Subcutaneous adipose tissue (tissue), 4 donors: ENCODE measurements around the gene SCGB1D1. TPM values are rescaled to one million over a fixed set of nuclear protein-coding genes. Genes with fewer than 3 reads are reported as not detected.

Experiments
- total RNA-seq, 4 donors: library from RNA; depleted of rRNA; stranded (reverse); fragments of >200 nt; gene quantifications; one replicate each; pipeline ENCODE4 v1.1.0, GENCODE V29; 2016
- TF ChIP-seq, protein P1 (sequence below): fragments of 450-650 bp; IDR thresholded peaks from one replicate; pipeline ENCODE4 v1.5.1; 2016; ENCODE audit warnings: low read depth, mild to moderate bottlenecking, control low read depth, antibody characterized with exemption, moderate library complexity

Gene SCGB1D1
- total RNA-seq, 4 donors from 2014 or later = not detected

DNA sequence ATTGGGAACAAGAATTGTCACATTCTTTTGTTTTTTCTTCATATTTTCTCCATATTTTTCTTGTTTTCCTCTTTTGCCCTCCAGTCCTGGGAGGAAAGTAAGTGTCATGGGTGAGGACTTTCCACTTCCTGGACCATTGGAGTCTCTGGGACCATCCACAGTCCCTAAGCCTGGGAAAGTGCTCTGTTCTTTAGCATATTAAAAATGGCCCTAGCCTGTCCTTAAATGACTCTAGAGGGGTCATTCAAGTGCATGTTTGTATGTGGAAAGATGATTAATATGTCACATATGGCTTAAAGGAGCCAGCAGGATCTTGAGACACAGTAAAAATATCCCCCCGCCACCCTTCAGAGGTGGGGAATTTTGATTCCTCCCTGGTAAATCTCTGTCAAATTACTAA lies 20.1 kb upstream of the SCGB1D1 start:
- TF ChIP-seq, protein P1, sequence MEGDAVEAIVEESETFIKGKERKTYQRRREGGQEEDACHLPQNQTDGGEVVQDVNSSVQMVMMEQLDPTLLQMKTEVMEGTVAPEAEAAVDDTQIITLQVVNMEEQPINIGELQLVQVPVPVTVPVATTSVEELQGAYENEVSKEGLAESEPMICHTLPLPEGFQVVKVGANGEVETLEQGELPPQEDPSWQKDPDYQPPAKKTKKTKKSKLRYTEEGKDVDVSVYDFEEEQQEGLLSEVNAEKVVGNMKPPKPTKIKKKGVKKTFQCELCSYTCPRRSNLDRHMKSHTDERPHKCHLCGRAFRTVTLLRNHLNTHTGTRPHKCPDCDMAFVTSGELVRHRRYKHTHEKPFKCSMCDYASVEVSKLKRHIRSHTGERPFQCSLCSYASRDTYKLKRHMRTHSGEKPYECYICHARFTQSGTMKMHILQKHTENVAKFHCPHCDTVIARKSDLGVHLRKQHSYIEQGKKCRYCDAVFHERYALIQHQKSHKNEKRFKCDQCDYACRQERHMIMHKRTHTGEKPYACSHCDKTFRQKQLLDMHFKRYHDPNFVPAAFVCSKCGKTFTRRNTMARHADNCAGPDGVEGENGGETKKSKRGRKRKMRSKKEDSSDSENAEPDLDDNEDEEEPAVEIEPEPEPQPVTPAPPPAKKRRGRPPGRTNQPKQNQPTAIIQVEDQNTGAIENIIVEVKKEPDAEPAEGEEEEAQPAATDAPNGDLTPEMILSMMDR = no peak

DNA sequence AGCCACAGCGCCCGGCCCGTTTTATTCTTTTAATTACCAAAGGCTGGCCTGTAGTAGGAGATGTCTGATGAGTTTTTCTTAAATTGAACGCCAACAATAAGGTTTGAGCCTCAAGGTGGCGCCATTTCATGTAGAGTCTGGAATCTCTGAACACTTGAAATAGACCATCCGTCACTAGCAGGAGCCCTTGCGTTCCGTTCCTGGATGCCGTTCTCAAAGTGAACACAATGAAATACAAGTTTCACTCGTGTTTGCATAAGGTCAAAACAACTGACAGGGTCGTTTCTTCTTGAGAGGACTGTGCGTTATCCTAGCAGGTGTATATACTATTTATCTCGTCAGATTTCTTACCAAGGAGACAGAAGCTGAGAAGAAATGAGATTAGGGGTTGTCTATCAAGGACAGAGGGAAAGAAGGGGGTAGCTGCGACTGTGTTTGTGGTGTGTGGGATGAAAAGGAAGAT lies 18.7 kb upstream of the SCGB1D1 start:
- TF ChIP-seq, protein P1 = no peak

DNA sequence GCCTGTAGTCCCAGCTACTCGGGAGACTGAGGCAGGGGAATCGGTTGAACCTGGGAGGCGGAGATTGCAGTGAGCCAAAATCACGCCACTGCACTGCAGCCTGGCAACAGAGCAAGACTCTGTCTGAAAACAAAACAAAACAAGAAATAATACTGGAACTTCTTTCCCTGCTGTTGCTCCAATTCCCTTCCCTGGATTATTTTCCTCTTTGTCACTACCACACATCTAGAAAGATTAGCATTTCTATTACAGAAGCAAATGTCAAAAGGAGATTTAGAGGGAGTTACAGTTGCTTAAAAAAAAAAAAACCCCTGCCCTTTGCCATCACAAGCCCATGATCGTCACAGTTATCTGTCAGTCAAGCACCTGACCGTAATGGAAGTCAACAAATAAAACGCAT lies 17.7 kb upstream of the SCGB1D1 start:
- TF ChIP-seq, protein P1 = no peak

DNA sequence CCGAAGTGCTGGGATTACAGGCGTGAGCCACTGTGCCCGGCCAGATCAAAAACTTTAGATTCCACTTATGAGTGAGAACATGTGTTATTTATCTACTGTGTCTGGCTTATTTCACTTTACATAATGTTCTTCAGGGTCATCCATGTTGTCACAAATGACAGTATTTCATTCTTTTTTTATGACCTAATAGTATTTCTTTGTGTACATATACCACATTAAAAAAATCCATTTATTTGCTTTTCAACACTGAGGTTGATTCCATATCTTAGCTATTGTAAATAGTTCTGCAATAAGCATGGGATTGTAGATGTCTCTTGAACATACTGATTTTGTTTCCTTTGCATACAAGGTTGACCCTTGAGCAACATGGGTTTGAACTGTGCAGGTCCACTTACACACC lies 13.2 kb upstream of the SCGB1D1 start:
- TF ChIP-seq, protein P1 = no peak

DNA sequence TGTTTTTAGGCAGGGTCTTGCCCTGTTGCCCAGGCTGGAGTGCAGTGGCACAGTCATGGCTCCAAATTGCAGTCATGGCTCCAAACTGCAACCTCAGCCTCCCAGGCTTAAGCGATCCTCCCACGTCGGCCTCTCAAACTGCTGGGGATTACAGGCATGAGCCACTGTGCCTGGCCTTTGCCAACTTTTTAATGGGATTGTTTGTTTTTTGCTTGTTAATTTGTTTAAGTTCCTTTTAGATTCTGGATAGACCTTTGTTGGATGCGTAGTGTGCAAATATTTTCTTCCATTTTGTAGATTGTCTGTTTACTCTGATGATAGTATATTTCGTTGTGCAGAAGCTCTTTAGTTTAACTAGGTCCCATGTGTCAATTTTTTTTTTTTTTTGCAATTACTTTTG lies 10.0 kb upstream of the SCGB1D1 start:
- TF ChIP-seq, protein P1 = no peak

DNA sequence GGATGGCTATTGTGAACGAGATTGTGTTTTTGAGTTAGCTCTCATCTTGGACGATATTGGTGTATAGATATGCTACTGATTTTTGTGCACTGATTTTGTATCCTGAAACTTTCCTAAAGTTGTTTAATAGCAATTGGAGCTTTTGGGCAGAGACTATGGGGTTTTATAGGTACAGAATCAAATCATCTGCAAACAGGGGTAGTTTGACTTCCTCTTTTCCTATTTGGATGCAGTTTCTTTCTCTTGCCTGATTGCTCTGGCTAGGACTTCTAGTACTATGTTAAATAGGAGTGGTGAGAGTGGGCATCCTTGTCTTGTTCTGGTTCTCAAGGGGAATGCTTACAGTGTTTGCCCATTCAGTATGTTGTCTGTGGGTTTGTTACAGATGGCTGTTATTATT lies 8.9 kb upstream of the SCGB1D1 start:
- TF ChIP-seq, protein P1 = no peak

DNA sequence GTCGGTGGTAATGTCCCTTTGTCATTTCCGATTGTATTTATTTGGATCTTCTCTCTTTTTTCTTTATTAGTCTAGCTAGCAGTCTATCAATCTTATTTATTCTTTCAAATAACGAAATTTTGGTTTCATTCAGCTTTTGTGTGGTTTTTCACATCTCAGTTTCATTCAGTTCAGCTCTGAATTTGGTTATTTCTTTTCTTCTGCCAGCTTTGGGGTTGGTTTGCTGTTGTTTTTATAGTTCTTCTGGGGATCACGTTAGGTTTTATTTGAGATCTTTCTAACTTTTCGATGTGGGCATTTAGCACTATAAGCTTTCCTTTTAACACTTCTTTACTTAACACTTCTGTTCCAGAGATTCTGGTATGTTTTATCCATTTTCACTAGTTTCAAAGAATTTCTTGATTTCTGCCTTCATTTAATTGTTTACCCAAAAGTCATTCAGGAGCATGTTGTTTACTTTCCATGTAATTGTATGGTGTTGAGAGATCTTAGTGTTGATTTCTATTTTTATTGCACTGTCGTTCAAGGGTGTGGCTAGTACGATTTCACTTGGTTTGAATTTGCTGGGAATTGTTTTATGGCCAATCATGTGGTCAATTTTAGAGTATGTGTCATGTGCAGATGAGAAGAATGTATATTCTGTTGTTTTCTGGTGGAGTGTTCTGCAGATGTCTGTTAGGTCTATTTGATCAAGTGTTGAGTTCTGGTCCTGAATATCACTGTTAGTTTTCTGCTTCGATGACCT lies 7.7 kb upstream of the SCGB1D1 start:
- TF ChIP-seq, protein P1 = no peak
